GM19397 (cell line): Measurements from ENCODE around the gene PIP4P1.
A peak's percentile ranks its signal among the peaks of the same experiment; 100 is the strongest.
"Not testable (repeated sequence)": the region's sequence is repeated elsewhere in the genome, so short reads cannot be mapped to it uniquely, and the experiment has no call there.

Experiments used
- ATAC-seq: cut with Tn5 transposase; IDR thresholded peaks from one replicate; pipeline ENCODE4 v1.9.1; 2021; ENCODE audit warnings: mild to moderate bottlenecking, moderate library complexity; ENCODE audit not compliant: unreplicated experiment

The PIP4P1 gene

DNA sequence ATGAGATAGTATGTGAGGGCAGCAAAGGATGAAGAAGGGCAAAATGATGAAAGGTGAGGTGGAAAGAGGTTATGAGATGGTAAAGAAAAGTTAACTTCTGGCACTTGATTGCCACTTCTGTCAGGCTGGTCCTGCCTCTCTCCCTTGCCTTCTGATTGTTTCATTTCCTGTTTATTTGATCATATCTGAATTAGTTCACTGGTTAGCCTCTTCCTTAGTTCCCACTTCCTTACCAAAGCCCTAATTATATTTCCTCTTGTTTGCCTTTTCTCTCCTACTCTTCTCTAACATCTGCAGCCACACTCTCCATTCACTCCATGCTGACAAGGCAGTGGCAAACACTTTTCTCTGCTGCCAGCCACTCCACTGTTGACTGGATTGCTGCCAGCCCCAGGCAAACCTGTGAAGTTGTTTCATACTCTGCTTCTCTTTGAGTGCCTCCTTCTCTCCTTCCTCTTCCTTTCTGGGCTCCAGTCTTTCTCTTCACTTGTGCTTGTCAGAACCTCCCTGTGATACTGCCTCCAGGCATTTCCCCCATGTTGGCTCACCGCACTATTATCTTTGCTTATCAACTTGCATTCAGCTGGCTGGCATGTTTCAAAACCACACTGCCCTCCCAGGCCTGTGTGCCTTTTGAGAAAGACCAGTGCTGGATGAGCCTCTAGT is 16.1 kb upstream of the PIP4P1 start:
- no peak for ATAC-seq

DNA sequence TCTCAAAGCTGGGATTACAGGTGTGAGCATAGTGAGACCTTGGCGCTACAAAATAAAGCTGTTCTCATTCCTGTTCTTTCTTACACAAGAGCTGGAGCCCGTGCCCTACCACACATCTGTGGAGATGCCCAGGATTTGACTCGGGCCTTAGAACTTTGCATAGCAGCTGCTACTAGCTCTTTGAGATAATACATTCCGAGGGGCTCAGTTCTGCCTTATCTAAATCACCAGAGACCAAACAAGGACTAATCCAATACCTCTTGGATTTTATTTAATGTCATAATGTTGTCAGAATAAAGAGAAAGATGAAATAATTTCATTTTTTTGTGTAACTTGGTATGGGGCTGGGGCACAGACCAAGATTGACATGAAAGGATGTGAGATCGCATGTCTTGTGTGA is 15.5 kb upstream of the PIP4P1 start:
- no peak for ATAC-seq

DNA sequence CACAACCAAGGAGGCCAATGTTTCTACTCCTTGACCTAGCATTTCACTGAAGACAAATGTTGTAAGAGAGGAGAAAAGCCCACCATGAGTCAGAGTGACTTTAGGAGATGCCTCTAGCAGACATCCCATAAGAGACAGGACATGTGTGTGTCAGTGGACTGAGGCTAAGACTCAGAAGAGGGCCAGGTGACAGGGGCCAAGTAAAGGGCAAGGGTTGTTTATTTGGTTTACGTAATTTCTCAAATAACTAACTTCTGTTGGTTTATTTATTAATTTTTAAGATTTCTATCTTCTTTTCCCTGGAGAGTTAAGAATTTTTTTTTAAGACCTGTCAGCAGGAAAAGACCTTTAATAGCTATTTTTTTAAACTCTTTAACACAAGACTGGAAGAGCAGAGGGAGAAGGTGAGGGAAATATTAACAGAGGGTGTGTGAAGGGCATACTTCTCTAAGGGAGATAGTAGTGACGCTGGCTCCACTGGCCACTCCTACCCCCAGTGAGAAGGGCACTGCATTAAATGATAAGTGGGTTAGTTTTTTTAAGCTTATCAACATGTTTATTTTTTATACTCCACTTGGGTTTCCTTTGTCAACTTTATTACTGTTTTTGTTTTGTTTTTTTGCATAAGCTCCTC is 11.4 kb upstream of the PIP4P1 start:
- no peak for ATAC-seq

DNA sequence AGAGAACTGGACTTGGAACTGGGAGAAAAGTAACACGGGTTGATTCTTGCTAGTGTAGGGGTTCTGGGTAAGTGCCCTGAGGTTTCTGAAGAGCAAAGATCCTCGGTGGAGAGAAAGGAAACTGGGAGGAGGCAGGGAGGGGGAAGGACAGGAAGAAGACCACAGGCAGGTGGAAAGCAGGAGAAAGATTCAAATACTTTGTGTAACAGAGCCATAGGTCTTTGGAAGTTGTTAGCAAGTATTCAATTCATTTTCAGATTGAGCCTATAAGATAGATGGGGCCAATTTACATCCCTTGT is 9.3 kb upstream of the PIP4P1 start:
- ATAC-seq = no peak

DNA sequence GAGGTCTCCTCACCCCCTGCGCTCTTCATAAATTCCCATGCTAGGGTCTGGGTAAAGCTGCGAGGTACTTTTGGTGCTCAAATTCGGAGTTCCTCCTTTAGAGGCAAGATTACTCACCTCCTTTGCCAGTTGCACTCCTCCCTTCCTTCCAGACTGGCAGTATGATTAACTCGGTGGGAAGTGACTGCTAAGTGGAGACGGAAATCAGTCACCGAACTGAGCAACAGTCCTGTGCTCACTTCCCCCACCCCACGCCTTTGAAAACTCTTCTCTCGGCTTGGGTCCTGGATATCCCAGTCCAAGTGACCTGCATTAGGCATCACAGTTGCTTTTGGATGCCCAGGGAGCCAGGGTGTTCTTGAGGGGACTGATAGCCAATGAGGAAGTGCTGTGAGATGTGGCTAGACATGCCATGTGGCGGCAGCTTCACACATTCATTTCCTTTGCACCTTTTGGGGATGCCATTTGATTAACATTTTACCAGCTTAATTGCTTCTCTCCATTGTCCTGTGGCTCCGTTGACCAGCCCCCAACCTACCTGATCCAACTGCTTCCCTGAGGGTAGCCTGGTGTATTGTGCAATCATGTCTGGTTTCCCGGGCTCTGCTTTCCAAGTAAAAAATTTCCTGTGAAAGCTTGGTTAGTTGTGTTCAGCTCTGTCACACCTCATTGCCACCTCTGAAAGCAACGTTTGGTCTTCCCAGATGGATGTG is 8.8 kb upstream of the PIP4P1 start:
- ATAC-seq = peak; percentile 27

DNA sequence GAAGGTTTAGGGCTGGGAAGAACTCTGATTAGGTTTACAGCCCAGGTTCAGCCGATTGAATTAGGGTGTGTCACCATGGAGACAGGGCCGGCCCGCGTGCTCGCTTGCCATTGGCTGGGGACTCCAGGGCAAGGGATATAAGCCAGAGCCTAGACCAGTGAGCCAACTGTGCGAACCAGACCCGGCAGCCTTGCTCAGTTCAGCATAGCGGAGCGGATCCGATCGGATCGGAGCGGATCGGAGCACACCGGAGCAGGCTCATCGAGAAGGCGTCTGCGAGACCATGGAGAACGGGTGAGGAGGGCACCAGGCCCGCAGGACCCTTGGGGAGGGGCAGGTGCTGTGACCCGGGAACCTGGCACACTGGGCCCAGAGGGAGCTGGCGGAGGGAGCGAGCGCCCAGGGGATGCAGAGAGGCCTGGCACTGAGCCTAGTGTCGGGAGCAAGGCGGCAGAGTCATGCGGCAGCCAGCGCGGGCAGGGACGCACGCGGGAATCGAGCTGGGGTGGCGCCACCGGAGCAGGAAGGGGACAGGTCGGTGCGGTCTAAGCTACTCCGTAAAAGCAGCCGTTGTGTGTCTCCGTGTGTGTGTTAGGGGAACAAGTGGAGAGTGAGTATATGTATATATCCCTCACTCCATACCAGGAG is 8.1 kb upstream of the PIP4P1 start, which contains the start of gene PNP:
PNP (plus strand) TSS at position 165 of the 648 bp plus-strand sequence; CDS start at position 284, 119 bp downstream.
- ATAC-seq = peak; percentile 96

DNA sequence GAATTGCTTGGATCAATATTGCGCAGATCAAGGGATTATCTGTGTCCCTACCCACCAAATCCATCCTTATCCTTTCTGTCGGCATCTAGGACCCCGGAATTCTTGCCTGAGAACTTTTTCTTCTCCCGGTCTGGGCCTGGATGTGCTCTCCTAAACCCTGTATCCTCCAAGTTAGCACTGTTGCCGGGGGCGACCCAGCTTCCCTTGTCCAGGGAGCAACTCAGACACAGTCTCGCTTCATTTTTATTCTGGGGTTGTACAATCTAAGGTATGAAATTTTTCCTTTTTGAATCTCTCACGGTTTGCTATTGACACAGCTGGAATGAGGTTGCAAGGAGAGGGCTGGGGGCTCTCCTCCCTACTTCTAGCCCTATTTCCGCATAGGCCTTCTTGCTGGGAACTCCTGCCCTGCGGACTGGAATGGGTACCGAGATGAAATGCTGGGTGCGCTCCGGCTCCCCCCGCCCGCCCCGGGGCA is 7.6 kb upstream of the PIP4P1 start:
- no peak for ATAC-seq

DNA sequence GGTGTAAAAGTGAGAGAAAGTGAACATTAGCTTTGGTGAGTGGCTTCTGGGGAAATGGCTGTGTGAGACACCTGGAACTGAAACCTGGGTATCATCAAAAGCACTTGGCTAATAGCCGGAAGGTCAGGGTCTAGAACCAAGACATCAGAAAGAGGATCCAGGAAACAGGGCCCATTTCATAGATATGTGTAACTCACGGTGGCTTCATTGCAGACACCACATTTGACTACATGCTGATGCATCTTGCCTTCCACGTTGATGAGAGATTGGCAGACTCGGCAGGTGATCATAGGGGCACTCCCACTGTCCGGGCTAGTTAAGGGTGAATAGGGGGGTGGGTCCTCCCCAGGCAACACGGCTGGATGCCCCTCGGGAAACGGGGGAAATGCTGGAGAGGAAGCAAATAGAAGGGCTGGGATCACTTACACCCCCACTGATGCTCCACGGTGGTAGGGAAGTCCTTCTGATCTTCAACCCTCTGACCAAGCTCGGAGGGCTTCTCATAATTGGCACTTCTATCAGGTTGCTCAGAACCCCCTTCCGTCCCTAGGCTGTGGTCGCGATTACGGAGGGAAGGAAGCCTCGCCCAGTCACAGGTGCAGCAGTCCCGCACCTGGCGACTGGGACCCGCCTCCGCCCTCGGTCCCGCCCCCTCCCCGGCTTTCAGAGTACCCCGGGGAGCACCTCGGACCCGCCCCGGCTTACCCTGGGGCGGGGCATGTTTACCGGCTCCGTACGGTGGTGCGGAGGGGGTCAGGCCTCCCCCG is 593 bp downstream of the PIP4P1 start:
- peak; percentile 12 for ATAC-seq

DNA sequence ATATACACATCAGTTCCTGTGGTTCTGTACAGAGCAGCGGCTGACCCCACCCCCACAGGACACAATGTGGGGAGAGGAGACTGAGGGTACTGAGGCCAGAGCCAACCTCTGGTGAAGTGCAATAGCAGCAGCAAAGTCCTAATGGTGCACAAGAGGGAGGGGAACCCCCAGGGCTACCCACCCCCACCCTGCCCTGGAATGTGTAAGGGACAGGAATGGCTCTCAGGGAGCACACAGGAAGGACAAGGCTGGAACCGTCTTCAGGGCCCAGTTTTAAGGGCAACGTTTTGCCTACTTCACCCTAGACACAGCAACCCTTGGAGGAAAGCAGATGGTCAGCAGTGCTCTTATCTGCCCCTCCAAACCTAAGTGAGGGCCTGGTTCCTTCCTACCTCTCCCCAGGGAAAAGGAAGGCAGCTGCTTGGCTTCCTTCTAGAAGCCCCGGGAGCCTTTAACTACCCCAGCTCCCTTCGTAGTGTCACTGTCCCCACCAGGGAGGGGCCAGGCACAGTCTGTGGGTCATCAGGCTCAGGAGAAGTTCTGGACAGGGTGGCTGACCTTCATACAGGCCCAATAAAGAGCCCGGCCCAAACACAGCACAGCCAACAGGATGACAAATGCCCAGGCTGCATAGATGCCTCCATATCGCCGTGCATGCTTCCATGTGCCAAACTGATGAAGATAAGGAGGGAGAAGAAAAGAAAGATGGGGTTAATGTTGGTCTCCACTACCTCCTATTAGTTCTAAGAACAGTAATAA is 3.0 kb downstream of the PIP4P1 start:
- no peak for ATAC-seq

DNA sequence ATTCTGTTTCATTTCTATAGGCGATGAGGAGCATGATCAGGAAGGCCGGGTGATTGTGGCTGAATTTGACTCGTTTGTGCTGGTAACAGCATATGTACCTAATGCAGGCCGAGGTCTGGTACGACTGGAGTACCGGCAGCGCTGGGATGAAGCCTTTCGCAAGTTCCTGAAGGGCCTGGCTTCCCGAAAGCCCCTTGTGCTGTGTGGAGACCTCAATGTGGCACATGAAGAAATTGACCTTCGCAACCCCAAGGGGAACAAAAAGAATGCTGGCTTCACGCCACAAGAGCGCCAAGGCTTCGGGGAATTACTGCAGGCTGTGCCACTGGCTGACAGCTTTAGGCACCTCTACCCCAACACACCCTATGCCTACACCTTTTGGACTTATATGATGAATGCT is 4.3 kb downstream of the PIP4P1 start:
- ATAC-seq = no peak

DNA sequence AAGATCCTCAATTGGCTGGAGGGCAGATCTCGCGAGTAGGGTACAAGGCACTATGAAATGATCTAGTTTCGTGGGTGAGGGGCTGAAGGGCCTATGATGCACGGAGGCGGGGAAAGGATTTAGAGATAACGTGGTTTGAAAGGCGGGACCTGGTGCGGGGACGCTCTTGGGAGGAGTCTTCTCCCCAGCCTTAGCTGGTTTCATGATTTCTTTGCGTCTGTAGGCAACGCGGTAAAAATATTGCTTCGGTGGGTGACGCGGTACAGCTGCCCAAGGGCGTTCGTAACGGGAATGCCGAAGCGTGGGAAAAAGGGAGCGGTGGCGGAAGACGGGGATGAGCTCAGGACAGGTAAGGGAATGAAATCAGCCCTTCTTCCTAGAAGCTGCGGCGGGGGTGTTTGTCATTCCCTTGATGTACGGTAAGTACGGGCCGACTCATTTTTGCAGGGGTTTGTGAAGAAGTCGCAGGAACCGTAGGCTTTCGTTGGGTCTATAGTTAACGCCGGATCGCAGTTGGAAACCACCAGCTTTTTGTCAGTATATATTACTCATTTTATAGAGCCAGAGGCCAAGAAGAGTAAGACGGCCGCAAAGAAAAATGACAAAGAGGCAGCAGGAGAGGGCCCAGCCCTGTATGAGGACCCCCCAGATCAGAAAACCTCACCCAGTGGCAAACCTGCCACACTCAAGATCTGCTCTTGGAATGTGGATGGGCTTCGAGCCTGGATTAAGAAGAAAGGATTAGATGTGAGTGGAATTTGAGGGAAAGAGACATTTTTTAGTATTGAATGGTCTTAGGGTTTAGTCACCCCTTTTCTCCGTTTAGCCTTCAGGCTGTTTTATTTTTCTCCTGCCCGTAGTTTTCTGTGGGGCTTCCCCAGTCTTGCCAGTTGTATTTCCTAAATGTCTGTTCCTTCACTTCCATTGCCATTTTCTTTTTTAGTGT is 5.6 kb downstream of the PIP4P1 start:
- peak; percentile 49 for ATAC-seq

DNA sequence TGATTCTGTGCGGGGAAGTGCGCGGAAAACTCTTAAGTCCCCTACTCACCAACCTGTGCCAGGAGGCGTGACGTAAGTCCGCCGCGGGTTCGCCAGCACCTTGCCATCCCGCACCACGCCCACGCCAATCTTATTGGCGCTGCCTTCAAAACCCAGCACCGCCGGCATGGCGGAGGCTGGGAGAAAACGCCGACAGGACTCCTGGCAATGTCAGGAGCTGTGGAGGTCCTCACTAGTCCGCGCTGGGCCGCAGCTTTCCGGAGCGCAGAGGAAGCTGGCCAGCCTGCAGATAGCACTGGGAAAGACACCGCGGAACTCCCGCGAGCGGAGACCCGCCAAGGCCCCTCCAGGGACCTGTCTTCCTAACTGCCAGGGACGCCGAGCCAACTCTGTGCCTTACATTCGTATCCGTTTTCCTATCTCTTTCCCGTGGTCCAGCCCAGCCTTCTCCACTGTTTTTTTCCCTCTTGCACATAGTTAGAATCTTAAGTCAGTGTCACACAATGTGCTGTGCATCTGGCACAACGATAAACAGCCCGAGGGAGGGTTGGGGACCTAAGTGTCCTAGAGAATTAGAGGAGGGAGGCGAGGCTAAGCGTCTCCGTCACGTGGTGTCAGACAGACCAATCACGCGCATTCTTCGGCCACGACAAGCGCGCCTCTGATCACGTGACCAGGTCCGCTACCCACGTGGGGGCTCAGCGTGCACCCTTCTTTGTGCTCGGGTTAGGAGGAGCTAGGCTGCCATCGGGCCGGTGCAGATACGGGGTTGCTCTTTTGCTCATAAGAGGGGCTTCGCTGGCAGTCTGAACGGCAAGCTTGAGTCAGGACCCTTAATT is 6.5 kb downstream of the PIP4P1 start, which contains the start of the genes APEX1 and OSGEP:
APEX1 (plus strand) TSS at position 711 of the 839 bp plus-strand sequence. CDS start 420 bp downstream, outside the sequence.
OSGEP (minus strand) TSS at position 297 of the 839 bp plus-strand sequence; CDS start at position 168, 129 bp downstream.
- ATAC-seq = peak; percentile 91

DNA sequence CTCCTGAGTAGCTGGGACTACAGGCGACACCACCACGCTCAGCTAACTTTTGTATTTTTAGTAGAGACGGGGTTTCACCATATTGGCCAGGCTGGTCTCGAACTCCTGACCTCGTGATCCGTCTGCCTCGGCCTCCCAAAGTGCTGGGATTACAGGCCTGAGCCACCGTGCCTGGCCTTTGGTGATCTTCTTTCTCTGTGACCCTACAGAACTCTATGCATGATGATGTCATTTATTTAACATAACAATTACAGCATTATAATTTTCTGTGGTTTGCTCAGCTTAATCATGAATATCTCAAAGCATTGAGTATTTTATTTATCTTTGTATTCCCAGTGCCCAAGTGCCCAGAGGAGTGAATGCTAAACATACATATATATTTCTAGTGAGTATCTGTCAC is 8.4 kb downstream of the PIP4P1 start:
- ATAC-seq = not testable (repeated sequence)

DNA sequence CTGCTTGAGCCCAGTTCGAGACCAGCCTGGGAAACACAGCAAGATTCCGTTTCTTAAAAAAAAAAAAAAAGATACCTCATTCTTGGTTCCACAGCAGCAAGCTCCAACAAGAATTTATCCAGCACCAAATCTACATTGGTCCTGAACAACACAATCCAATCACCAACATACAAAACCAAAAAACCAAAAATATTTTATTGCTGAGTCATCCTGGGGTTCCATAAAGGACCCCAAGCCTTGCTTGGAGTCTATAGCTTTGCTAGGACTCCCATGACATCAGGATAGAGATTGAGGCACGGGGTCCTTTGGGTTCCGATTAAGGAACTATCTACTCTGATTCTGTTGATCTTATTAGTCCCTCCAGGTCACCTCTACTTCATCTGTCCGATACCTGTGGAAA is 14.3 kb downstream of the PIP4P1 start:
- ATAC-seq = no peak

DNA sequence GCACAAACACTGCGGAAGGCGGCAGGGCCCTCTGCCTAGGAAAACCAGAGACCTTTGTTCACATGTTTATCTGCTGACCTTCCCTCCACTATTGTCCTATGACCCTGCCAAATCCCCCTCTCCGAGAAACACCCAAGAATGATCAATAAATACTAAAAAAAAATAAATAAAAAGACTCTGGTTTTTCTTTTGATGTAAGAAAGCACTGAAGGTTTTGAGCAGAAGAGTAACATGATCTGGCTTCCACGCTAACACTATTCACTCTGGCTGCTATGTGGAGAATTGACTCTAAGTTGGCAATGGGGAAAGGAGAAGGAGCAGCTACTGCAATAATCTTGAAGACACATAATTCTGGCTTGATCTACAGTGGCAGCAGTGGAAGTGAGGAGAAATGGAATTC is 17.6 kb downstream of the PIP4P1 start:
- not testable (repeated sequence) for ATAC-seq

DNA sequence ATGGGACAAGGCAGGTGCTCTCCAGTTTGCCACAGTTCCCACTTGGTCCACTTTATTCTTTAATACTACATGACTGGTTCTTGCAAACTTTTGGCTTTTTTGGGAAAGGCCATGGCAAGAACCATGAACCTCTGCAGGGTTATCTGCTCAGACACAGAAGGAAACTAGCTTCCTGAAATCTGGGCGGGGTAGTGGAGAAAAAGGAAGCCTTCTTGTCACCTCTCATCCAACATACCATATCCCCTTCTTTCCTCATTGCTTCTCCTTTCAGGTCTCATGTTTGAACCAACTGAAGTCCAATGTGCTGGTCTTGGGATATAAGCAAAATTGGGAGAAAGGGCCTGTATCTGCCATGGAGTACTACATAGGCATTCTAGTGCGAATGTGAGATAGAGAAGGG is 19.8 kb downstream of the PIP4P1 start:
- ATAC-seq = no peak

DNA sequence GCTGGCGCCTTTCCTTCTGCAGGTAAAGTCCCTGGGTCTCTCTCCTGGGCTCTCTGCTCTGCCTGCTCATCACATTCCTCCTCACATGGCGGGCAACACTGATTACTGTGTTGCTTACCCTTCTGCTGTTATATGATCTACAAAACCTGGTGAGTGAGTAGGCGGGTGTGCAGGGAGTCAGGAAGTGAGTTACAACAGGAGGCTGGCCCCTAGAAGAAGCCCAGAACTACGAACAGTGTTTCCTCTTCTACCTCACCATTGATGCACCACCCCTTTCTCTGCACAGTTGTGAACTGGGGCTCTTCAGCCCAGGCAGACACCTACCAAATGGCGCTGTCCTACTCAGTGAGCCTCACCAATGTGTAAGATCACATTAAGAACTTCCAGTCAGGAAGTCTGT is 20.4 kb downstream of the PIP4P1 start:
- no peak for ATAC-seq

DNA sequence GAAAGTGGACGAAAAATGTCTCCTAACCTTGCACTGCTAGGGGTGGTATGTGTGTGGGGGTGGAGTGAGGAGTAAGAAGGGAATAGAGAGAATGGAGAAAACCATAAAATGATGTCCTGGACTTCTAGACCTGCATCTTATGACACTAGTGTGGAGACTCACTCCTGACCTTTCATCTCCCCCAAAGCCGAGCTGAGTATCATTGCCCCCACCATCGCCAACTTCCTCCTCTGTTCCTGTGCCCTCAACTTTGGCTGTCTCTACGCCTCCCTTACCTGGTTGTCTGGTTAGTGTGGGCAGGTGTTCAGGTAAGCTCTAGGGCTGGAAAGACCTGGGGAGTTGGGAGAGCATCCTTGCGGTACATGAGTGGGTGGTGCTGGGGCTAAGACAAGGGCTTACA is 20.8 kb downstream of the PIP4P1 start:
- ATAC-seq = no peak
